Right lobe of liver (tissue), 6 donors: ENCODE measurements around the gene BIN1. TPM values are rescaled to one million over a fixed set of nuclear protein-coding genes. Genes with fewer than 3 reads are reported as not detected.

Experiments
- ATAC-seq, 4 donors: fragments of 200-7000 bp; cut with Tn5 transposase; one replicate each; pipeline ENCODE4 v1.9.1; 2020; ENCODE audit warnings: mild to moderate bottlenecking in 4 of 4, moderate library complexity in 4 of 4
- DNase-seq, 3 donors: peaks; one replicate each; pipeline ENCODE4 v3.0.0-alpha.2; 2020
- H3K27ac ChIP-seq, 3 donors: fragments of 200-600 bp; one replicate each; pipeline ENCODE4 v1.8.0; 2022
- H3K27me3 ChIP-seq, 2 donors: fragments of 200-600 bp; one replicate each; pipeline ENCODE4 v1.8.0; 2022
- H3K36me3 ChIP-seq, 4 donors: fragments of 200-600 bp; sonication (generic) in 1 of 4; one replicate each; pipeline versions ENCODE4 v1.5.1 to v1.8.0; 2017 to 2022; ENCODE audit warnings: control low read depth in 1 of 4
- H3K4me1 ChIP-seq, 4 donors: fragments of 200-600 bp; sonication (generic) in 1 of 4; one replicate each; pipeline versions ENCODE4 v1.5.1 to v1.8.0; 2017 to 2022; ENCODE audit warnings: control low read depth in 1 of 4
- H3K4me3 ChIP-seq, 3 donors: fragments of 200-600 bp; one replicate each; pipeline ENCODE4 v1.8.0; 2022
- H3K9me3 ChIP-seq, 4 donors: fragments of 200-600 bp; sonication (generic) in 1 of 4; one replicate each; pipeline versions ENCODE4 v1.5.1 to v1.8.0; 2017 to 2022; ENCODE audit warnings: control low read depth in 1 of 4
- POLR2A ChIP-seq: fragments of 450-650 bp; IDR thresholded peaks from one replicate; pipeline ENCODE4 v1.6.1; 2017; ENCODE audit warnings: antibody characterized with exemption, mild to moderate bottlenecking
- WGBS: methylation state at CpG from one replicate; pipeline ENCODE4 v1.1.6; 2018; ENCODE audit warnings: low coverage, low lambda C conversion rate; ENCODE audit not compliant: insufficient coverage; ENCODE audit errors: missing lambda C conversion rate; 5-methylcytosine and 5-hydroxymethylcytosine counted together
- intact Hi-C, 2 donors: fragments of 100-400 bp; cut with DNase I; formaldehyde crosslinking; loops; one replicate each; pipeline versions ENCODE4 v1.11.2 to v1.14.1; 2022
- total RNA-seq, 6 experiments: library from RNA; depleted of rRNA in 2 of 6; stranded (reverse); fragments of >200 nt in 2 of 6; fragmentation: NEBNext Ultra II Directional in 3 of 6; extraction: Animal tissue kit (Norgen Biotek cat#: 25700) in 3 of 6; gene quantifications; one replicate each; pipeline versions ENCODE4 v1.1.0 to v1.2.4, GENCODE V29; 2016 to 2023
- TF ChIP-seq, protein P1 (sequence below), 4 donors: fragments of 200-600 bp in 3 of 4; fragments of 450-650 bp in 1 of 4; IDR thresholded peaks; one replicate each; pipeline versions ENCODE4 v1.5.1 to v1.8.0; 2016 to 2022; ENCODE audit warnings: antibody characterized with exemption in 4 of 4, mild to moderate bottlenecking in 2 of 4
- donor health status: DM: no; HTN: yes; CAD: no.
- donor health status: DM: no; HTN: no; CAD: no.
- donor health status: DM: no; HTN: no; CAD: no.
- donor health status: DM: no; HTN: yes; CAD: no.
- donor health status: DM: no; HTN: yes; CAD: no.

The BIN1 gene
- total RNA-seq, 6 experiments from 2014 or later, result 20.4 to 30.8 (median 26.3) TPM

DNA sequence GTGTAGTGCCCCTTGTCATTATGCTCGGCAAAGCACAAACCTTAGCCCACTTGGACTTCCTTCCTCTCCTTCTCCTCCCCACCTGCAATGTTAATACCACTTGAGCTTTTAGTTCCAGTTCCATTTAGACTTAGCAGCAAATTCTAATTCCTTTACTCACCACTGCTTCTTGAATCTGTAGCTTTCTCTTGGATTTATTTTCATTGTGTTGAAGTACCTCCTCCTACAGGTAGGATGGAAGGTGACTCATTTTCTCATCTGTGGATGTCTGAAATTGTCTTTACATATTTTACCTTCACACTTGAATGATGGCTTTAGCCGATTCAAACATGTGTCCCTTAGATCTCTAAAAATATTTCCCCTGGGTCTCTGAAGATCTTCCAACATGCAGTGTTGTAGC, 32.8 kb upstream of the BIN1 start:
- Histone ChIP-seq H3K36me3 (no peaks in the 10 kb centered on the region), H3K9me3 (no peaks in the 10 kb centered on the region), H3K4me1 (no peaks in the 10 kb centered on the region), H3K4me3 (no peak overlapping the region), H3K27ac (no peak overlapping the region), H3K27me3 (no peaks in the 10 kb centered on the region)
- intact Hi-C loops, result no loop called here
- DNase-seq (no peak), ATAC-seq (no peak)
- TF ChIP-seq, protein P1, sequence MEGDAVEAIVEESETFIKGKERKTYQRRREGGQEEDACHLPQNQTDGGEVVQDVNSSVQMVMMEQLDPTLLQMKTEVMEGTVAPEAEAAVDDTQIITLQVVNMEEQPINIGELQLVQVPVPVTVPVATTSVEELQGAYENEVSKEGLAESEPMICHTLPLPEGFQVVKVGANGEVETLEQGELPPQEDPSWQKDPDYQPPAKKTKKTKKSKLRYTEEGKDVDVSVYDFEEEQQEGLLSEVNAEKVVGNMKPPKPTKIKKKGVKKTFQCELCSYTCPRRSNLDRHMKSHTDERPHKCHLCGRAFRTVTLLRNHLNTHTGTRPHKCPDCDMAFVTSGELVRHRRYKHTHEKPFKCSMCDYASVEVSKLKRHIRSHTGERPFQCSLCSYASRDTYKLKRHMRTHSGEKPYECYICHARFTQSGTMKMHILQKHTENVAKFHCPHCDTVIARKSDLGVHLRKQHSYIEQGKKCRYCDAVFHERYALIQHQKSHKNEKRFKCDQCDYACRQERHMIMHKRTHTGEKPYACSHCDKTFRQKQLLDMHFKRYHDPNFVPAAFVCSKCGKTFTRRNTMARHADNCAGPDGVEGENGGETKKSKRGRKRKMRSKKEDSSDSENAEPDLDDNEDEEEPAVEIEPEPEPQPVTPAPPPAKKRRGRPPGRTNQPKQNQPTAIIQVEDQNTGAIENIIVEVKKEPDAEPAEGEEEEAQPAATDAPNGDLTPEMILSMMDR (IDR thresholded peaks at IDR 0.05), result no peak
- TF ChIP-seq POLR2A, result no peak
- 64% methylated on average over 2 of the region's 2 CpGs for WGBS

DNA sequence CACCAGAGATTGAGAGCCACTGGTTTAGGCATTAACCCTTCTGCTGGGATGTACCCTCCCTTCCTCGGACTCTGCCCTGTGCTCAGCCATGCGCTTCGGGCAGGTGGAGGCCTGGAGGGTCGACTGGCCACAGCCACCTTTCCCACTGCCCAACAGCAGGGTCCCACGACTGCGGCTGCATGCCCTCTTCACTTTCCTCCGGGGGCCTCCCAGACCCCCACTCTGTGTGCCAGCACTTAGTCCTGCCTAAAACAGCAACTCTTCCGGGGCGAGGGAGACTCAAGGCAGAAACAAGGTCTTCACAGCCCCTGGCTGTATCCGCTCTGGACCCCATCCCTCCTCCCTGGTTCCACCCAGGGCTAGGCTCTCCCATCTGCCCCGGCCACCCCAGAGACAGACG, 31.3 kb upstream of the BIN1 start:
- ATAC-seq, result no peak
- intact Hi-C loops, result no loop called here
- TF ChIP-seq POLR2A, result no peak
- TF ChIP-seq, protein P1 (IDR thresholded peaks at IDR 0.05), result no peak
- DNase-seq, result no peak
- H3K36me3 ChIP-seq, result no peaks in the 10 kb centered on the region
- H3K9me3 ChIP-seq, result no peaks in the 10 kb centered on the region
- no peak overlapping the region for H3K27ac ChIP-seq
- no peak overlapping the region for H3K4me3 ChIP-seq
- H3K27me3 ChIP-seq, result no peaks in the 10 kb centered on the region
- 95% methylated on average over 4 of the region's 12 CpGs for whole genome bisulfite sequencing
- no peaks in the 10 kb centered on the region for H3K4me1 ChIP-seq

DNA sequence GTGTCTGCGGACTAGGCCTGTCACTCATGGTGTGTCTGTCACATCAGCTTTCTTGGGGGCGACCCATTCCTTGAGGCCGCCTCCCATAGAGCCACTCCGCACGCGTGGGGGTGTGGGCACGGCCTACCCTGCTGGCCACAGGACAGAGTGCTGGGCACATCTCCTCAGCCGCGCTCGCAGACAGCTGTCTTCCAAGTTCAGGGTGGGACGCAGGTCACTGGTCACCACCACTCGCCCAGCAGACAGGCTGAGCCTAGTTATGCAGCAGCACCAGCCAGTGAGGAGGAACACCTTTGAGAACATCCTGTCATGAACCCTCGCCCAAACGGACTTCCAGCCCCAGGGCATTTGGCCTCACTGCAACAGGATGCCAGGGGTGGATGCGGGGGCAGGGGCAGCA, 30.8 kb upstream of the BIN1 start:
- H3K27ac ChIP-seq, result no peak overlapping the region

GRCh38 chr2:127137225-127137624, 30.3 kb upstream of the BIN1 start:
- H3K27me3 ChIP-seq, result no peaks in the 10 kb centered on the region
- intact Hi-C loops, result no loop called here
- DNase-seq (no peak), ATAC-seq (no peak)
- WGBS, result 87% methylated on average over 4 of the region's 12 CpGs
- H3K27ac ChIP-seq, result no peak overlapping the region
- no peak overlapping the region for H3K4me3 ChIP-seq
- H3K9me3 ChIP-seq, result no peaks in the 10 kb centered on the region
- TF ChIP-seq, protein P1 (IDR thresholded peaks at IDR 0.05), result no peak
- H3K4me1 ChIP-seq, result no peaks in the 10 kb centered on the region
- no peaks in the 10 kb centered on the region for H3K36me3 ChIP-seq

More for the DNA sequence above, 30.8 kb upstream of the BIN1 start:
- WGBS, result 80% methylated on average over 1 of the region's 15 CpGs
- no peaks in the 10 kb centered on the region for H3K27me3 ChIP-seq
- no peak for ATAC-seq
- no peak for DNase-seq
- H3K36me3 ChIP-seq, result no peaks in the 10 kb centered on the region
- no peaks in the 10 kb centered on the region for H3K4me1 ChIP-seq
- H3K9me3 ChIP-seq, result no peaks in the 10 kb centered on the region
- intact Hi-C loops, result no loop called here
- no peak overlapping the region for H3K4me3 ChIP-seq
- TF ChIP-seq POLR2A, result no peak
- TF ChIP-seq, protein P1 (IDR thresholded peaks at IDR 0.05), result no peak
